ENCODE data around the gene ELF1.

DNA sequence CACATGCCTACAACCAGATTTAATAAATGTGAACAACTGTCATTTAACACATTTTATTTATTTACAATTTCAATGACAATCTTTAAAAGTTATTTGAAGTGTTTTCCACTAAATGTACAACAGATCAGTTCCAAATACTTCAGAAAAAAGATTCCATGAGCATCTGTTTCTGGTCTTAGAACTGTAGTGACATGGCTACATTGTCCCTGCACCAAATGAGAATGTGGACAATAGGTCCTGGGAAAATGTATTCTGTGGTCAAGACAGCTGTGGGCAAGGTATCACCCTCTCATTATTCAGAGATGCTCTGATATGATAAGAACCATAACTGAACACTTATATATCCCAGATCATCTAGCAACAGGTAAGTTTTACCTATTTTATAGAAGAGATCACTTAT lies 43.7 kb downstream of the ELF1 start:
- TF ChIP-seq, protein P1, sequence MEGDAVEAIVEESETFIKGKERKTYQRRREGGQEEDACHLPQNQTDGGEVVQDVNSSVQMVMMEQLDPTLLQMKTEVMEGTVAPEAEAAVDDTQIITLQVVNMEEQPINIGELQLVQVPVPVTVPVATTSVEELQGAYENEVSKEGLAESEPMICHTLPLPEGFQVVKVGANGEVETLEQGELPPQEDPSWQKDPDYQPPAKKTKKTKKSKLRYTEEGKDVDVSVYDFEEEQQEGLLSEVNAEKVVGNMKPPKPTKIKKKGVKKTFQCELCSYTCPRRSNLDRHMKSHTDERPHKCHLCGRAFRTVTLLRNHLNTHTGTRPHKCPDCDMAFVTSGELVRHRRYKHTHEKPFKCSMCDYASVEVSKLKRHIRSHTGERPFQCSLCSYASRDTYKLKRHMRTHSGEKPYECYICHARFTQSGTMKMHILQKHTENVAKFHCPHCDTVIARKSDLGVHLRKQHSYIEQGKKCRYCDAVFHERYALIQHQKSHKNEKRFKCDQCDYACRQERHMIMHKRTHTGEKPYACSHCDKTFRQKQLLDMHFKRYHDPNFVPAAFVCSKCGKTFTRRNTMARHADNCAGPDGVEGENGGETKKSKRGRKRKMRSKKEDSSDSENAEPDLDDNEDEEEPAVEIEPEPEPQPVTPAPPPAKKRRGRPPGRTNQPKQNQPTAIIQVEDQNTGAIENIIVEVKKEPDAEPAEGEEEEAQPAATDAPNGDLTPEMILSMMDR (IDR thresholded peaks at IDR 0.05; ENCODE audit: insufficient read depth, low read length, poor library complexity, severe bottlenecking), result no peak
- no peak for TF ChIP-seq EZH2phosphoT487 (conservative IDR thresholded peaks at IDR 0.05; ENCODE audit: low read length)

Measured in SU-DHL-6 (cell line).